Mesodermal cell (in vitro differentiated cells): ENCODE data around the gene ZNF341. TPM values are rescaled to one million over a fixed set of nuclear protein-coding genes. Genes with fewer than 3 reads are reported as not detected.

ENCODE experiments used
- H3K27ac ChIP-seq: 2 replicates; pipeline ENCODE4 v1.7.0; 2013; ENCODE audit warnings: mild to moderate bottlenecking, low read depth, low read length, moderate library complexity; ENCODE audit not compliant: severe bottlenecking
- H3K36me3 ChIP-seq: 2 replicates; pipeline ENCODE4 v1.7.1; 2013; ENCODE audit warnings: mild to moderate bottlenecking, low read length, moderate library complexity; ENCODE audit not compliant: control insufficient read depth, insufficient read depth
- H3K4me1 ChIP-seq: one replicate; pipeline ENCODE4 v1.7.1; 2013; ENCODE audit warnings: mild to moderate bottlenecking, low read length; ENCODE audit not compliant: insufficient read depth, control insufficient read depth, poor library complexity, severe bottlenecking
- H3K4me3 ChIP-seq: 2 replicates; pipeline ENCODE4 v1.7.0; 2013; ENCODE audit warnings: low read length, control low read depth, mild to moderate bottlenecking; ENCODE audit not compliant: insufficient read depth, poor library complexity, severe bottlenecking; ENCODE audit errors: extremely low read depth
- H3K9me3 ChIP-seq: 2 replicates; pipeline ENCODE4 v1.7.1; 2013; ENCODE audit warnings: mild to moderate bottlenecking, low read length, moderate library complexity; ENCODE audit not compliant: control insufficient read depth
- WGBS, 2 experiments: methylation state at CpG; one replicate each; pipeline ENCODE4 v1.1.5; 2013; ENCODE audit warnings: missing lambda C conversion rate in 2 of 2; ENCODE audit not compliant: insufficient coverage in 2 of 2; 5-methylcytosine and 5-hydroxymethylcytosine counted together
- polyA plus RNA-seq, 2 experiments: library from polyadenylated mRNA; stranded (reverse); fragments of 50-300 nt; gene quantifications; one replicate each; pipeline ENCODE4 v1.2.3, GENCODE V29; 2013

The ZNF341 gene
- polyA plus RNA-seq (2013, experiment 1 of 2) = 4.3 TPM
- polyA plus RNA-seq (2013, experiment 2 of 2) = 3.3 TPM

GRCh38 chr20:33731693-33732165 is at the start of gene ZNF341:
Gene ZNF341 (plus strand): TSS chr20:33731996. CDS start chr20:33732022, 26 bp downstream.
- Histone ChIP-seq H3K9me3 (peaks cover 14% of the 10 kb centered on the region), H3K36me3 (no peaks in the 10 kb centered on the region), H3K4me1 (peaks cover 9% of the 10 kb centered on the region), H3K27ac (peak within 1 kb of the TSS; percentile 79), H3K4me3 (peak within 1 kb of the TSS; percentile 44)
- WGBS, 2 experiments = 6 to 7% methylated on average over 35 to 53 of the region's 57 CpGs

GRCh38 chr20:33684533-33685327 is 47.1 kb upstream of the ZNF341 start:
- Histone ChIP-seq H3K4me3 (peak overlapping the region; percentile 53), H3K9me3 (no peaks in the 10 kb centered on the region), H3K36me3 (peaks cover 4% of the 10 kb centered on the region), H3K27ac (no peak overlapping the region), H3K4me1 (peaks cover 31% of the 10 kb centered on the region)
- WGBS, 2 experiments = 39 to 48% methylated on average over 7 to 8 of the region's 10 CpGs

- H3K27ac ChIP-seq = no peak overlapping the region
- 1% methylated on average over 17 to 43 of the region's 53 CpGs for WGBS, 2 experiments
- H3K4me3 ChIP-seq = peak overlapping the region; percentile 53
- peaks cover 2% of the 10 kb centered on the region for H3K36me3 ChIP-seq
- H3K9me3 ChIP-seq = no peaks in the 10 kb centered on the region
- H3K4me1 ChIP-seq = peaks cover 35% of the 10 kb centered on the region
These were observed 46.3 kb upstream of the ZNF341 start for GRCh38 chr20:33685328-33686099.

GRCh38 chr20:33686100-33686983 is 45.5 kb upstream of the ZNF341 start, which contains the start of gene E2F1:
Gene E2F1 (minus strand): TSS chr20:33686385. CDS start chr20:33686264, 121 bp downstream.
- Histone ChIP-seq H3K4me3 (peak within 1 kb of the TSS; percentile 53), H3K4me1 (peaks cover 35% of the 10 kb centered on the region), H3K36me3 (no peaks in the 10 kb centered on the region), H3K9me3 (no peaks in the 10 kb centered on the region), H3K27ac (peak within 1 kb of the TSS; percentile 41)
- 4% methylated on average over 82 to 84 of the region's 101 CpGs for WGBS, 2 experiments

- H3K36me3 ChIP-seq = no peaks in the 10 kb centered on the region
- peaks cover 35% of the 10 kb centered on the region for H3K4me1 ChIP-seq
- peak overlapping the region; percentile 41 for H3K27ac ChIP-seq
- 88 to 95% methylated on average over 7 to 14 of the region's 14 CpGs for WGBS, 2 experiments
- H3K4me3 ChIP-seq = no peak overlapping the region
- H3K9me3 ChIP-seq = no peaks in the 10 kb centered on the region
These were observed 44.8 kb upstream of the ZNF341 start for GRCh38 chr20:33686984-33687366.

GRCh38 chr20:33687370-33687915 is 44.4 kb upstream of the ZNF341 start:
- no peak overlapping the region for H3K4me3 ChIP-seq
- peak overlapping the region; percentile 41 for H3K27ac ChIP-seq
- H3K36me3 ChIP-seq = no peaks in the 10 kb centered on the region
- no peaks in the 10 kb centered on the region for H3K9me3 ChIP-seq
- peaks cover 35% of the 10 kb centered on the region for H3K4me1 ChIP-seq
- WGBS, 2 experiments = 87 to 92% methylated on average over 8 of the region's 8 CpGs

- Histone ChIP-seq H3K27ac (no peak overlapping the region), H3K36me3 (no peaks in the 10 kb centered on the region), H3K4me3 (no peak overlapping the region), H3K4me1 (peaks cover 35% of the 10 kb centered on the region), H3K9me3 (no peaks in the 10 kb centered on the region)
- 97 to 100% methylated on average over 3 of the region's 3 CpGs for WGBS, 2 experiments
These were observed 43.5 kb upstream of the ZNF341 start for GRCh38 chr20:33687993-33688937.

- Histone ChIP-seq H3K9me3 (no peaks in the 10 kb centered on the region), H3K27ac (no peak overlapping the region), H3K36me3 (no peaks in the 10 kb centered on the region), H3K4me3 (no peak overlapping the region), H3K4me1 (peaks cover 40% of the 10 kb centered on the region)
- 100% methylated on average over 1 to 3 of the region's 3 CpGs for WGBS, 2 experiments
These were observed 42.8 kb upstream of the ZNF341 start for GRCh38 chr20:33688938-33689424.

GRCh38 chr20:33689493-33689892 is 42.3 kb upstream of the ZNF341 start:
- Histone ChIP-seq H3K4me1 (peaks cover 41% of the 10 kb centered on the region), H3K9me3 (no peaks in the 10 kb centered on the region), H3K27ac (peak overlapping the region; percentile 68), H3K4me3 (no peak overlapping the region), H3K36me3 (no peaks in the 10 kb centered on the region)
- WGBS, 2 experiments = no CpG with 5 or more reads among the region's 1 CpG
